Measurements from ENCODE around the gene NDST1.

DNA sequence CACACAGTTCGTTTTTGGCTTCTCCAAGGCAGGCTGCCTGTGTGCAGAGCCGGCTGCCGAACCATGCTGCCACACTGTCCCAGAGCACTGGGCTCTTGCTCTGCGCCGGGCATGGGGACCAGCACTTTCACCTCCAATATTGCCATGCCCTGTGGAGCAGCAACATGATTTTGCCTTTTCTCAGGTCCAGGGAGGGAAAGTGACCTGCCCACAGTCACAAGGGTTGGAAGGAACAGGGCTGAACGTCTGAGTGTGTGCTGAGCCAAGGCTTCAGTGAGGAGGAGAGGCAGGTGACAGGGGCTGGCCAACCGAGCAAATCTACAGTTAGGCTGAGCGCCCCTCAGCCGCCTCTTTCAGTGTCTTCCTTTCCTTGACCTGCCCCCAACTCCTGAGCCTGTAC, 98.5 kb downstream of the NDST1 start:
- TF ChIP-seq ZFX (IDR thresholded peaks at IDR 0.05) (no peak), CTCF (conservative IDR thresholded peaks at IDR 0.05) (no peak)
